Prostate gland (tissue), 2 donors: ENCODE results near the gene HOXB1.

Source experiments
- POLR2A ChIP-seq: fragments of 450-650 bp; IDR thresholded peaks from one replicate; pipeline ENCODE4 v1.6.1; 2016; ENCODE audit warnings: antibody characterized with exemption, mild to moderate bottlenecking
- TF ChIP-seq, protein P1 (sequence below), 4 experiments: fragments of 200-600 bp in 2 of 4; fragments of 450-650 bp in 2 of 4; sonication (generic) in 2 of 4; IDR thresholded peaks; 1 replicate in 3 of 4; 2 replicates in 1 of 4; pipeline ENCODE4 v1.5.1; 2016 to 2019; ENCODE audit warnings: antibody characterized with exemption in 4 of 4, mild to moderate bottlenecking in 2 of 4, moderate library complexity in 2 of 4

DNA sequence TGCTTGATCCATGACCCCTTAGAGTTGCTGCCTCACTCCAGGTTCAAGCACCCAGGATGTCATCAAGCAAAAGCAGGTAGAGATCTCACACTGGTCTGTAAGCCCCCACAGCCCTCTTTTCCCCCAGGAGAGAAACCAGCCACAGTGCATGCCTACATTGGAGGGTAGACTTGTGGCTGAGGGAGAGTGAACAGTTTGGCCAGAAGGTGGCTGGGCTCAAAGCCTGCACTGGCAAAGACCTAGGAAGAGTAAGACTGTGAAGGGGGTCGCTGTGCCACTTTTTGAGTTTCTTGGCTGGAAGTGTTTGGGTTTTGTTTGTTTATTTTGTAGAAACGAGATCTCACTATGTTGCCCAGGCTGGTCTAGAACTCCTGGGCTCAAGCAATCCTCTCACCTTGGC, 28.5 kb downstream of the HOXB1 start:
- TF ChIP-seq, protein P1, sequence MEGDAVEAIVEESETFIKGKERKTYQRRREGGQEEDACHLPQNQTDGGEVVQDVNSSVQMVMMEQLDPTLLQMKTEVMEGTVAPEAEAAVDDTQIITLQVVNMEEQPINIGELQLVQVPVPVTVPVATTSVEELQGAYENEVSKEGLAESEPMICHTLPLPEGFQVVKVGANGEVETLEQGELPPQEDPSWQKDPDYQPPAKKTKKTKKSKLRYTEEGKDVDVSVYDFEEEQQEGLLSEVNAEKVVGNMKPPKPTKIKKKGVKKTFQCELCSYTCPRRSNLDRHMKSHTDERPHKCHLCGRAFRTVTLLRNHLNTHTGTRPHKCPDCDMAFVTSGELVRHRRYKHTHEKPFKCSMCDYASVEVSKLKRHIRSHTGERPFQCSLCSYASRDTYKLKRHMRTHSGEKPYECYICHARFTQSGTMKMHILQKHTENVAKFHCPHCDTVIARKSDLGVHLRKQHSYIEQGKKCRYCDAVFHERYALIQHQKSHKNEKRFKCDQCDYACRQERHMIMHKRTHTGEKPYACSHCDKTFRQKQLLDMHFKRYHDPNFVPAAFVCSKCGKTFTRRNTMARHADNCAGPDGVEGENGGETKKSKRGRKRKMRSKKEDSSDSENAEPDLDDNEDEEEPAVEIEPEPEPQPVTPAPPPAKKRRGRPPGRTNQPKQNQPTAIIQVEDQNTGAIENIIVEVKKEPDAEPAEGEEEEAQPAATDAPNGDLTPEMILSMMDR (IDR thresholded peaks at IDR 0.05), result no peak
- TF ChIP-seq POLR2A, result no peak
